ENCODE results near the gene HDAC1.

The HDAC1 gene

DNA sequence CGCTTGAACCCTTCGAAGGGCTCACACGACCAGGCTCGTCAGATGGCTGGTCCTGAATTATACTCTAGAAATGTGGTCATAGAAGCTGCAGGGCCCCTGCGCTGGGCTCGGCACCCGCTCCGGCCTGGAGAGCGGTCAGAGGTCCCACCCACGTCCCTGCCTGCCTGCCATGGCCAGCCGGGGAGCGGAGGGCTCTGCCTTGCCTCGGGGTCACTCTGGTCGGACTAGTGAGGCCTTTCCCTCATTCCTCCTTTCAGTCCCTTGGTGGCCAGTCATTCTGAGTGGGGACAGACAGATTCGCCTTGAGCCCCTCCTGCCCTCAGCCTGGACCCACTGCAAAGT is 44.7 kb downstream of the HDAC1 start:
- TF ChIP-seq, protein P1, sequence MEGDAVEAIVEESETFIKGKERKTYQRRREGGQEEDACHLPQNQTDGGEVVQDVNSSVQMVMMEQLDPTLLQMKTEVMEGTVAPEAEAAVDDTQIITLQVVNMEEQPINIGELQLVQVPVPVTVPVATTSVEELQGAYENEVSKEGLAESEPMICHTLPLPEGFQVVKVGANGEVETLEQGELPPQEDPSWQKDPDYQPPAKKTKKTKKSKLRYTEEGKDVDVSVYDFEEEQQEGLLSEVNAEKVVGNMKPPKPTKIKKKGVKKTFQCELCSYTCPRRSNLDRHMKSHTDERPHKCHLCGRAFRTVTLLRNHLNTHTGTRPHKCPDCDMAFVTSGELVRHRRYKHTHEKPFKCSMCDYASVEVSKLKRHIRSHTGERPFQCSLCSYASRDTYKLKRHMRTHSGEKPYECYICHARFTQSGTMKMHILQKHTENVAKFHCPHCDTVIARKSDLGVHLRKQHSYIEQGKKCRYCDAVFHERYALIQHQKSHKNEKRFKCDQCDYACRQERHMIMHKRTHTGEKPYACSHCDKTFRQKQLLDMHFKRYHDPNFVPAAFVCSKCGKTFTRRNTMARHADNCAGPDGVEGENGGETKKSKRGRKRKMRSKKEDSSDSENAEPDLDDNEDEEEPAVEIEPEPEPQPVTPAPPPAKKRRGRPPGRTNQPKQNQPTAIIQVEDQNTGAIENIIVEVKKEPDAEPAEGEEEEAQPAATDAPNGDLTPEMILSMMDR (IDR thresholded peaks at IDR 0.05; ENCODE audit: insufficient read depth, low read depth, low read length, missing control alignments), result no peak
- no peak for DNase-seq (ENCODE audit: low read depth)
- H3K4me3 ChIP-seq (ENCODE audit: low read length), result no peak overlapping the region

DNA sequence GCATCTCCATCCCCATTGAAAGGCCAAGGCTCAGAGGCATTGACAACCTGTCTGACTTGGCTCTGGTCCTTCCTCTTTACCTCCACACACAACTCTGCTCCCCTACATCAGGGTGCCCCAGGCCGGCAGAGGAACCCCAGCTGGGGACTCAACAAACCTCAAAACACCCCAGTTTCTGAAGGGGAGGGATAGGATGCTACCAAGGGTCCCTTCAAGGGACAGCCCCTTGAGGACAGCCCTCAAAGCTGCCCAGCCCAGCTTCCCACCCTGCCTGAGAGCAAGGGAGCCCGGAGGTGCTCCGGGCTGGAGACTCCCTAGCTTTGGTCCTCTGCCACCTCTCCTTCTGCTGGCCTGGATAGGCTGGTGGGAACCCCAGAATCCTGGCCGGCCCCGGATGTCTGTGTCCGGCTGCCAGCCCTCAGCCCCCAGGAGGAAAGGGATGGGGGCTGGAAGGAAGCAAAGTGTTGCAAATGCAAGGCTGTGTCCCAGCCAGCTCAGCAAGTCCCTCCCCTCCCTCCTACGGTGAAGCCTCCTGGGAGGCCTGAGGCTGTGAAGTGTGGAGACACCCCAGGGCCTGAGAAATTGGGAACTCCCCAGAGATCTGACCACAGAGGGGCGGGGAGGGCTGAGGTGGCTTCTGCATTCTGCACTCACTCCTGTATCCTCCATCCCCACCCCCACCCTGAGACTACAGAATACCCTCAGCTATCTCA is 45.2 kb downstream of the HDAC1 start:
- peak; percentile 46 for DNase-seq (ENCODE audit: low read depth)
- TF ChIP-seq, protein P1 (IDR thresholded peaks at IDR 0.05; ENCODE audit: insufficient read depth, low read depth, low read length, missing control alignments), result no peak
- no peak overlapping the region for H3K4me3 ChIP-seq (ENCODE audit: low read length)

DNA sequence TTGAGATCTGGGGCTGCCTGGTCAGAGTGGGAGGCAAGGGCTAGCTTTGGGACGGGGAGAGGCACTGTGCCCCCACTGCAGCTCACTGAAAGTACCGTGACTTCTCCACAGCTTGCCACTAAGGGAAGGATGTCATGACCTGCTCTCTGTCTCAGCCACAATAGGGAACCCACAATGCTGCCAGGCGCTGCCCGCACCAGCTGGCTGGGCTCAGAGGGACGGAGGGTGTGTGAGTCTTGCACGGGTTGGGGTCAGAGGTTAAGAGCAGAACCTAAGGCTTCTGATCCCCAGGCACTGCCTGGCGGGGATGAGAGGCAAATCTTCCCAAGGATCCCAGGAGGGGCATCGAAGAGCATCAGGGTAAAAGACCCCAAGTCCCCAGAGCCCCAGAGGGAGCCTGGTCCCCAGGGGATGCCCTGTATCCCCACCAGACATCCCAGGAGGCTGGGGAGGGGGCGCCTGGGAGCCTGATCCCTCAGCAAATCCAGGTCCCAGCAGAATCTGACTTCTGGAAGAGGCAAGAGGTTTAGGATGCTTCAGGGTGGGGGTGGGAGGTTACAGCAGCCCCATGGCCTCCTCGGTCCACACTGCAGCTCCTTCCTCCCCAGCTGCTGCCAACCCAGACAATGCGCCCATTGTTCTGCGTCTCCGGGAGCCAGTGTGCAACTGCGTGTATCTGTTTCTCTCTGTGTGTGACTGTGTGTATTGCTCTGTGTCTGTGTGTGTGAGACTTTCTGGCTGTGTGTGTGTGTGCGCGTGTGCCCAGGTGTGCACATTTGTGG is 46.2 kb downstream of the HDAC1 start:
- H3K4me3 ChIP-seq (ENCODE audit: low read length), result no peak overlapping the region
- no peak for DNase-seq (ENCODE audit: low read depth)
- TF ChIP-seq, protein P1 (IDR thresholded peaks at IDR 0.05; ENCODE audit: insufficient read depth, low read depth, low read length, missing control alignments), result no peak

DNA sequence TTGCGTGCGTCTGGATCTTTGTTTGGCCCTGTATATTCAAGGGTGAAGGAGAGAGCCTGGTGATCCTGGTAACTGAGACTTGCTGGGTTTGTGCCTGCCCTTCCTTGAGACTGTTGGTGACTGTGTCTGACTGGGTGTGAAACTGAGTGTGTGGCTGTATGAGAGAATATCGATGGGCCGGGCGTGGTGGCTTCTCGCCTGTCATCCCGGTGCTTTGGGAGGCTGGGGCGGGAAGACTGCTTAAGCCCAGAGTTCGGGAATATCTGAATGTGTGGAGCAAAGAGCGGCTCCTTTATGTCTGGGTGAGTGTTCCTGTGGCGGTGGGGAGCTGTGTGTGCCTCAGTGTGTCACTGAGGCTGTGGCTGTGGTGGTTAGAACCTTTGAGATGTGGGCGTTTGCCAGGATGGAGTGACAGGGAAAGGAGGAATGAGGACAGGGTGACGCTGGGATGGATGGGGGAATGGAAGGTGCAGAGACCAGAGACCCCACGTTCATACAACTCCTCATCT is 46.8 kb downstream of the HDAC1 start:
- H3K4me3 ChIP-seq (ENCODE audit: low read length), result no peak overlapping the region
- TF ChIP-seq, protein P1 (IDR thresholded peaks at IDR 0.05; ENCODE audit: insufficient read depth, low read depth, low read length, missing control alignments), result no peak

DNA sequence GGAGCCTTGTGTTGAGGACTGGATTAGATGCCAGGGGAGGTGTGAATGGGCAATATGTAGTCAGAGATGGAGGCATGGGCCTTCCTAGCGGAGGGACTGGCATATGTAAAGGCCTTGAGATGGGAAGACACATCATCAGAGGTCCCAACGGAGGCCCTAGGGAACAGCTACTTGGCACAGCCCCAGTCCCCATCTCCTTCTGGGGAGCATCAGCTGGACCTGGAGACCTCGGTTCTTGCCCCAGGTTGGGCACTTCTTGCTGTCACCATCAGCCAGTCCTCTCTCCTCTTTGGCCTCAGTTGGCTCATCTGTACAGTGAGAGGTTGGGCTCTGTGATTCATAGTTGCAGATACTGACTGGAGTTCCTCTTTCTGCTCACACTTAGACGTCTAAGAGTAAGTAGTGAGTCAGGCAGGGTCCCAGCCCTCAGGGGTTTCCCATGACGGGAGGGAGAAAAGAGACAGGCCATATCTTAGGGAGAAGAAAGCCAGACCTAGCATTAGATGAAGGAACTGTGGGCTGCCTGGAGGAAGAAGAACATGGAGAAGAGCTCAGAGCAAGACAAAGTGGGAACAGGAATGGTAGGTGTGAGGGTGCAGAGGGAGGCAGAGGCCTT is 47.6 kb downstream of the HDAC1 start:
- TF ChIP-seq, protein P1 (IDR thresholded peaks at IDR 0.05; ENCODE audit: insufficient read depth, low read depth, low read length, missing control alignments), result no peak
- H3K4me3 ChIP-seq (ENCODE audit: low read length), result no peak overlapping the region
- peak; percentile 85 for DNase-seq (ENCODE audit: low read depth)

More for the DNA sequence above, 46.8 kb downstream of the HDAC1 start:
- DNase-seq (ENCODE audit: low read depth), result peak; percentile 50

DNA sequence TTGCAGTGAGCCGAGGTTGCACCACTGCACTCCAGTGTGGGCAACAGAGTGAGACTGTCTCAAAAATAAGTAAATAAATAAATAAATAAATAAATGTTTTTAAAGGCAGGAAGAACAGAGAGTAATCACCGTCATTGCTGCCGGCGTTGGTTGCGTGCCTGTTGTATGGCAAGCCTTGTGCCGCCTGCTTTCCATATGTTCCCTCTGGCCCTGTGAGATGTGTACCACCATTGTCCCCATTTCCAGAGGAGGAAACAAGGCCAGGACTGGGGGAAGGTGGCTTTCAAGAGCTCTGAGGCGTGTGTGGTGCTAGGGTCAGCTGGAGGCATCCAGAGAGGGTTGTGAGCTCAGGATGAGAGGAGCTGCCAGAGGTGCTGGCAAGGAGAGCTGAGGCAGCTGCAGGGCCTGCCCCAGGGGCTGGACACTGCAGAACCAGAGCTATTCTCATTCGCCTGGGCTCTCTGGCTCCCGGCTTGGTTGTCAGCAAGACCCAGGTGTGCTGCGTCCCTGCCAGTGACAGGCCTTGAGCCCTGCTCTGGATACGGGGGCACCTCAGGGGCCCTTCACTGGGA is 49.4 kb downstream of the HDAC1 start:
- H3K4me3 ChIP-seq (ENCODE audit: low read length), result no peak overlapping the region
- no peak for DNase-seq (ENCODE audit: low read depth)

More for the DNA sequence above, 49.4 kb downstream of the HDAC1 start:
- TF ChIP-seq, protein P1 (IDR thresholded peaks at IDR 0.05; ENCODE audit: insufficient read depth, low read depth, low read length, missing control alignments), result no peak

Measured in epithelial cell of esophagus (primary cell).